Lung (tissue), 12 donors: ENCODE measurements around the gene IL31RA. TPM values are rescaled to one million over a fixed set of nuclear protein-coding genes. Genes with fewer than 3 reads are reported as not detected.

Experiments
- ATAC-seq: fragments of 200-7000 bp; cut with Tn5 transposase; one replicate; pipeline ENCODE4 v1.9.1; 2020; ENCODE audit warnings: moderate number of reproducible peaks; ENCODE audit not compliant: insufficient read depth, low FRiP score
- DNase-seq, 3 donors: peaks; one replicate each; pipeline ENCODE4 v3.0.0-alpha.2; 2013 to 2017
- H3K27ac ChIP-seq, 2 donors: one replicate each; pipeline ENCODE4 v1.5.1; 2013; ENCODE audit warnings: mild to moderate bottlenecking in 2 of 2, moderate library complexity in 2 of 2, control low read depth in 1 of 2, inconsistent platforms in 1 of 2, low read depth in 1 of 2, low read length in 1 of 2
- H3K27me3 ChIP-seq, 3 donors: one replicate each; pipeline ENCODE4 v1.5.1; 2013; ENCODE audit warnings: low read length in 2 of 3; ENCODE audit not compliant: control insufficient read depth in 3 of 3, insufficient read depth in 3 of 3
- H3K36me3 ChIP-seq, 4 donors: one replicate each; pipeline ENCODE4 v1.5.1; 2013; ENCODE audit warnings: low read length in 4 of 4, mild to moderate bottlenecking in 1 of 4, moderate library complexity in 1 of 4; ENCODE audit not compliant: control insufficient read depth in 4 of 4, insufficient read depth in 4 of 4
- H3K4me1 ChIP-seq, 5 donors: one replicate each; pipeline ENCODE4 v1.5.1; 2013; ENCODE audit warnings: low read length in 5 of 5, mild to moderate bottlenecking in 2 of 5, moderate library complexity in 1 of 5; ENCODE audit not compliant: control insufficient read depth in 5 of 5, insufficient read depth in 5 of 5
- H3K4me3 ChIP-seq: one replicate; pipeline ENCODE4 v1.5.1; 2013; ENCODE audit warnings: mild to moderate bottlenecking, control low read depth, moderate library complexity
- H3K9ac ChIP-seq, 2 donors: one replicate each; pipeline ENCODE4 v1.5.1; 2013; ENCODE audit warnings: low read length in 2 of 2, control low read depth in 1 of 2; ENCODE audit not compliant: insufficient read depth in 1 of 2
- H3K9me3 ChIP-seq, 4 donors: one replicate each; pipeline ENCODE4 v1.5.1; 2013; ENCODE audit warnings: low read length in 3 of 4, mild to moderate bottlenecking in 1 of 4, moderate library complexity in 1 of 4; ENCODE audit not compliant: control insufficient read depth in 4 of 4, insufficient read depth in 3 of 4
- CTCF ChIP-seq: IDR thresholded peaks from 2 replicates; pipeline ENCODE4 v1.5.1; 2012; ENCODE audit warnings: mild to moderate bottlenecking; ENCODE audit errors: control extremely low read depth, extremely low read depth
- WGBS, 2 donors: extraction: QIAGEN DNeasy Blood & Tissue Kit; methylation state at CpG; one replicate each; pipeline ENCODE4 v1.1.7; 2013; 5-methylcytosine and 5-hydroxymethylcytosine counted together
- polyA plus RNA-seq, 2 donors: library from polyadenylated mRNA; stranded (reverse); fragments of 200-250 nt; gene quantifications; one replicate each; pipeline ENCODE4 v1.2.1, GENCODE V29; 2013
- total RNA-seq, 2 donors: library from RNA; depleted of rRNA in 1 of 2; stranded (reverse); fragments of >200 nt in 1 of 2; gene quantifications; one replicate each; pipeline ENCODE4 v1.2.1, GENCODE V29; 2014 to 2021
- donor health status: control.
- donor health status: control.
- donor health status: Bipolar disorder and iron deficiency.
- donor health status: healthy.
- donor health status: DM: yes; HTN: yes; CAD: no.

Gene IL31RA
- total and polyA plus RNA-seq, 4 donors: 0.04 to 0.21 (median 0.11) TPM

DNA sequence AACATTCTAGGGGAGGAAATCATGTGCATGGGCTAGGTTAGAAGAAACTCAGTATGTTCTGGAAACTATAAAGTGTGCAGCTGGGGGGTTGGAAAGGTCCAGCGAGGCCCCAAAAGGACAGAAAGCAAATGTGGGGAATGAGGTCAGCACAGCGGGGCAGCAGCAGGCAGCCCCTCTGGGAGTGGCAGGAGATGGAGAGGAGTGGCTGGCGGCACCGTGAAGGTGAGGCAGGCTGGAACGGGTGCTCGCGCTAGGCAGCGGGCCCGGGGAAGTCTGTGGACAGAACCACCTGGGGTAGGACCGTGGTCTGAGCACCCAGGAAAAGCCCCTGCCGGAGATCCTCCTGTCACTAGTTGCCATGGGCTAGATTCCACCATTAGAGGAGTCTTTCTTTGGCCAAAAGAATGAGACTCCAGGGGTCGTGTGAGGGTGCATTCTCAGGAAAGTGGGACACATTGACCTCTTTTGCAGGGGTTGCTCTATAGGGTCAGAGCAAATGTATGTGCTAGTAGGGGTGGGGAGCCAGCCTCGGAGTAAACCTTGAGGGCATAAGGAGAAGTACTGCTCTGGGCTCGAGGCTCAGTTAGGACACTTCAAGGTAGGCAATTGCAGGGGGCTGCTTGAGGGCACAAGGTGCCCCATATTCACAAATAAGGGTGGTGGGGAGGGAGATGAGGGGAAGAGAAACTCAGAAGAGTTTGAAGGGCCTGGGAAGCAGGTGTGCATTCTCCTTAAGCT lies 82.4 kb downstream of the IL31RA start:
- WGBS, 2 donors: 76 to 83% methylated on average over 14 of the region's 14 CpGs
- peaks cover 0 to 11% (median 0%) of the 10 kb centered on the region in 4 donors for H3K36me3 ChIP-seq
- DNase-seq (peak in 2 of 3 donors; percentile 8 to 63), ATAC-seq (peak; percentile 6)
- no peak for TF ChIP-seq CTCF
- H3K27me3 ChIP-seq: no peaks in the 10 kb centered on the region
- peaks cover 0 to 5% (median 0%) of the 10 kb centered on the region in 5 donors for H3K4me1 ChIP-seq
- peak overlapping the region in 1 of 2 donors; percentile 54 for H3K27ac ChIP-seq
- H3K9me3 ChIP-seq: no peaks in the 10 kb centered on the region
- no peak overlapping the region for H3K9ac ChIP-seq
- H3K4me3 ChIP-seq: no peak overlapping the region

GRCh38 chr5:55934115-55934613 lies 83.0 kb downstream of the IL31RA start:
- DNase-seq: peak in 2 of 3 donors; percentile 74 to 89
- Histone ChIP-seq H3K27me3 (no peaks in the 10 kb centered on the region), H3K9ac (no peak overlapping the region), H3K27ac (no peak overlapping the region), H3K4me1 (peaks cover 0 to 5% (median 0%) of the 10 kb centered on the region in 5 donors), H3K36me3 (peaks cover 0 to 13% (median 0%) of the 10 kb centered on the region in 4 donors), H3K9me3 (no peaks in the 10 kb centered on the region), H3K4me3 (no peak overlapping the region)
- TF ChIP-seq CTCF: no peak
- peak; percentile 67 for ATAC-seq
- 76 to 81% methylated on average over 9 of the region's 9 CpGs for WGBS, 2 donors

- no peak for TF ChIP-seq CTCF
- 64 to 87% methylated on average over 2 of the region's 2 CpGs for WGBS, 2 donors
- H3K36me3 ChIP-seq: peaks cover 0 to 19% (median 2%) of the 10 kb centered on the region in 4 donors
Observed at GRCh38 chr5:55934720-55935119, 83.6 kb downstream of the IL31RA start.

More at GRCh38 chr5:55934720-55935119, 83.6 kb downstream of the IL31RA start:
- ATAC-seq (no peak), DNase-seq (no peak)
- Histone ChIP-seq H3K4me1 (peaks cover 0 to 5% (median 0%) of the 10 kb centered on the region in 5 donors), H3K27ac (no peak overlapping the region), H3K9ac (no peak overlapping the region), H3K27me3 (no peaks in the 10 kb centered on the region), H3K9me3 (no peaks in the 10 kb centered on the region), H3K4me3 (no peak overlapping the region)
